Right lobe of liver (tissue), 6 donors: Measurements from ENCODE around the gene LXN. TPM values are rescaled to one million over a fixed set of nuclear protein-coding genes. Genes with fewer than 3 reads are reported as not detected.

Source experiments
- ATAC-seq, 4 donors: fragments of 200-7000 bp; cut with Tn5 transposase; one replicate each; pipeline ENCODE4 v1.9.1; 2020; ENCODE audit warnings: mild to moderate bottlenecking in 4 of 4, moderate library complexity in 4 of 4
- DNase-seq, 3 donors: peaks; one replicate each; pipeline ENCODE4 v3.0.0-alpha.2; 2020
- H3K27ac ChIP-seq, 3 donors: fragments of 200-600 bp; one replicate each; pipeline ENCODE4 v1.8.0; 2022
- H3K27me3 ChIP-seq, 2 donors: fragments of 200-600 bp; one replicate each; pipeline ENCODE4 v1.8.0; 2022
- H3K36me3 ChIP-seq, 4 donors: fragments of 200-600 bp; sonication (generic) in 1 of 4; one replicate each; pipeline versions ENCODE4 v1.5.1 to v1.8.0; 2017 to 2022; ENCODE audit warnings: control low read depth in 1 of 4
- H3K4me1 ChIP-seq, 4 donors: fragments of 200-600 bp; sonication (generic) in 1 of 4; one replicate each; pipeline versions ENCODE4 v1.5.1 to v1.8.0; 2017 to 2022; ENCODE audit warnings: control low read depth in 1 of 4
- H3K4me3 ChIP-seq, 3 donors: fragments of 200-600 bp; one replicate each; pipeline ENCODE4 v1.8.0; 2022
- H3K9me3 ChIP-seq, 4 donors: fragments of 200-600 bp; sonication (generic) in 1 of 4; one replicate each; pipeline versions ENCODE4 v1.5.1 to v1.8.0; 2017 to 2022; ENCODE audit warnings: control low read depth in 1 of 4
- CTCF ChIP-seq, 4 donors: fragments of 200-600 bp in 3 of 4; fragments of 450-650 bp in 1 of 4; IDR thresholded peaks; one replicate each; pipeline versions ENCODE4 v1.5.1 to v1.8.0; 2016 to 2022; ENCODE audit warnings: antibody characterized with exemption in 4 of 4, mild to moderate bottlenecking in 2 of 4
- POLR2A ChIP-seq: fragments of 450-650 bp; IDR thresholded peaks from one replicate; pipeline ENCODE4 v1.6.1; 2017; ENCODE audit warnings: antibody characterized with exemption, mild to moderate bottlenecking
- WGBS: methylation state at CpG from one replicate; pipeline ENCODE4 v1.1.6; 2018; ENCODE audit warnings: low coverage, low lambda C conversion rate; ENCODE audit not compliant: insufficient coverage; ENCODE audit errors: missing lambda C conversion rate; 5-methylcytosine and 5-hydroxymethylcytosine counted together
- intact Hi-C, 2 donors: fragments of 100-400 bp; cut with DNase I; formaldehyde crosslinking; loops; one replicate each; pipeline versions ENCODE4 v1.11.2 to v1.14.1; 2022
- long read RNA-seq: library from polyadenylated mRNA; unstranded; transcript quantifications from one replicate; pipeline ENCODE4 v2.0.0, GENCODE V29; 2019
- total RNA-seq, 6 experiments: library from RNA; depleted of rRNA in 2 of 6; stranded (reverse); fragments of >200 nt in 2 of 6; fragmentation: NEBNext Ultra II Directional in 3 of 6; extraction: Animal tissue kit (Norgen Biotek cat#: 25700) in 3 of 6; gene quantifications; one replicate each; pipeline versions ENCODE4 v1.1.0 to v1.2.4, GENCODE V29; 2016 to 2023
- donor health status: DM: no; HTN: yes; CAD: no.
- donor health status: DM: no; HTN: no; CAD: no.
- donor health status: DM: no; HTN: no; CAD: no.
- donor health status: DM: no; HTN: yes; CAD: no.
- donor health status: DM: no; HTN: yes; CAD: no.

The LXN gene
- total RNA-seq: 1 to 10 TPM in 5 of 6 experiments, under 1 TPM in 1; 0.84 to 3.4 (median 2.0) TPM
- long read RNA-seq, partial matches to known transcripts: 0 of 4 reads
- long read RNA-seq, other reads (novel, unspliced or antisense): 0 of 4 reads

- DNase-seq (peak; percentile 76 to 86 (median 81)), ATAC-seq (peak; percentile 95 to 99 (median 98))
- Histone ChIP-seq H3K9me3 (no peaks in the 10 kb centered on the region), H3K27me3 (no peaks in the 10 kb centered on the region), H3K27ac (peak within 1 kb of the TSS; percentile 18 to 76 (median 47)), H3K4me3 (peak within 1 kb of the TSS; percentile 39 to 51 (median 46)), H3K4me1 (no peaks in the 10 kb centered on the region), H3K36me3 (peaks cover 0 to 15% (median 3%) of the 10 kb centered on the region in 4 donors)
- TF ChIP-seq CTCF (IDR thresholded peaks at IDR 0.05) (peak; percentile 23 to 52 (median 44)), POLR2A (no peak)
- WGBS: 37% methylated on average over 12 of the region's 30 CpGs
- intact Hi-C loops: no loop called here
Observed at GRCh38 chr3:158672215-158673176, at the start of gene LXN. Gene LXN (minus strand): TSS chr3:158672648. CDS start chr3:158672478, 170 bp downstream.

GRCh38 chr3:158722108-158722507 is 49.7 kb upstream of the LXN start:
- Histone ChIP-seq H3K4me3 (no peak overlapping the region), H3K4me1 (peaks cover 0 to 21% (median 12%) of the 10 kb centered on the region in 4 donors), H3K9me3 (no peaks in the 10 kb centered on the region), H3K27me3 (no peaks in the 10 kb centered on the region), H3K27ac (no peak overlapping the region), H3K36me3 (no peaks in the 10 kb centered on the region)
- 100% methylated on average over 1 of the region's 1 CpG for WGBS
- intact Hi-C loops: loop anchor here in 1 of 2 donors (10.0 kb wide), 1 partner anchor 57 kb away; no protein-coding TSS in a partner anchor
- no peak for ATAC-seq
- DNase-seq: no peak
- TF ChIP-seq CTCF (IDR thresholded peaks at IDR 0.05) (no peak), POLR2A (no peak)

GRCh38 chr3:158718490-158719170 is 46.2 kb upstream of the LXN start:
- Histone ChIP-seq H3K4me3 (no peak overlapping the region), H3K36me3 (no peaks in the 10 kb centered on the region), H3K4me1 (no peaks in the 10 kb centered on the region), H3K27me3 (no peaks in the 10 kb centered on the region), H3K9me3 (no peaks in the 10 kb centered on the region), H3K27ac (no peak overlapping the region)
- WGBS: 76% methylated on average over 5 of the region's 5 CpGs
- ATAC-seq (no peak), DNase-seq (no peak)
- intact Hi-C loops: no loop called here
- TF ChIP-seq POLR2A (no peak), CTCF (IDR thresholded peaks at IDR 0.05) (no peak)

- no peaks in the 10 kb centered on the region for H3K27me3 ChIP-seq
- 89% methylated on average over 1 of the region's 2 CpGs for WGBS
- ATAC-seq (no peak), DNase-seq (no peak)
- no peak overlapping the region for H3K27ac ChIP-seq
- no peak overlapping the region for H3K4me3 ChIP-seq
- no peaks in the 10 kb centered on the region for H3K9me3 ChIP-seq
- TF ChIP-seq POLR2A (no peak), CTCF (IDR thresholded peaks at IDR 0.05) (no peak)
- intact Hi-C loops: no loop called here
- no peaks in the 10 kb centered on the region for H3K36me3 ChIP-seq
- H3K4me1 ChIP-seq: no peaks in the 10 kb centered on the region
Observed at GRCh38 chr3:158717576-158717975, 45.1 kb upstream of the LXN start.
